Activated CD8-positive, alpha-beta memory T cell treated with anti-CD3 and anti-CD28 coated beads for 1 hour (primary cell): Measurements from ENCODE around the gene SMIM11.
"Not testable (repeated sequence)": the region's sequence is repeated elsewhere in the genome, so short reads cannot be mapped to it uniquely, and the experiment has no call there.

Experiments used
- DNase-seq, 2 donors: peaks; one replicate each; pipeline ENCODE4 v3.0.0-alpha.2; 2020; ENCODE audit warnings: low read depth in 1 of 2; ENCODE audit errors: extremely low read depth in 1 of 2

The SMIM11 gene

GRCh38 chr21:34374940-34375618, at the start of gene SMIM11:
Gene SMIM11 (plus strand): TSS chr21:34375507. CDS start chr21:34379505, 3,998 bp downstream.
- not testable (repeated sequence) for DNase-seq

GRCh38 chr21:34330055-34330454, 45.3 kb upstream of the SMIM11 start:
- DNase-seq, result no peak

DNA sequence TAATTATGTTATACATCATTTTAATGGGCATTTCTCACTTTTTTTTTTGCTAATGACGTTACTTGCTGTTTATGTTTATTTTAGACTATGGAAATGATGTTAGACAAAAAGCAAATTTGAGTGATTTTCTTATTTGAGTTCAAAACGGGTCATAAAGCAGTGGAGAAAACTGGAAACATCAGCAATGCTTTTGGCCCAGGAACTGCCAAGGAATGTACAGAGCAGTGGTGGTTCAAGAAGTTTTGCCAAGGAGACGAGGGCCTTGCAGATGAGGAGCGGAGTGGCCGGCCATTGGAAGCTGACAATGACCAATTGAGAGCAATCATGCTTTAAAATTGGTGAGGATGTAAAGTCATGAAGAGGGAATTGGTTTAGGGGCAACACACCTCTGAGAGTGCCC, 43.6 kb upstream of the SMIM11 start:
- DNase-seq, result no peak

GRCh38 chr21:34332347-34332746, 43.0 kb upstream of the SMIM11 start:
- no peak for DNase-seq

GRCh38 chr21:34333121-34333739, 42.1 kb upstream of the SMIM11 start:
- DNase-seq, result no peak

- no peak for DNase-seq
Observed at GRCh38 chr21:34335316-34335715, 40.0 kb upstream of the SMIM11 start.

GRCh38 chr21:34336245-34336644, 39.1 kb upstream of the SMIM11 start:
- no peak for DNase-seq

DNA sequence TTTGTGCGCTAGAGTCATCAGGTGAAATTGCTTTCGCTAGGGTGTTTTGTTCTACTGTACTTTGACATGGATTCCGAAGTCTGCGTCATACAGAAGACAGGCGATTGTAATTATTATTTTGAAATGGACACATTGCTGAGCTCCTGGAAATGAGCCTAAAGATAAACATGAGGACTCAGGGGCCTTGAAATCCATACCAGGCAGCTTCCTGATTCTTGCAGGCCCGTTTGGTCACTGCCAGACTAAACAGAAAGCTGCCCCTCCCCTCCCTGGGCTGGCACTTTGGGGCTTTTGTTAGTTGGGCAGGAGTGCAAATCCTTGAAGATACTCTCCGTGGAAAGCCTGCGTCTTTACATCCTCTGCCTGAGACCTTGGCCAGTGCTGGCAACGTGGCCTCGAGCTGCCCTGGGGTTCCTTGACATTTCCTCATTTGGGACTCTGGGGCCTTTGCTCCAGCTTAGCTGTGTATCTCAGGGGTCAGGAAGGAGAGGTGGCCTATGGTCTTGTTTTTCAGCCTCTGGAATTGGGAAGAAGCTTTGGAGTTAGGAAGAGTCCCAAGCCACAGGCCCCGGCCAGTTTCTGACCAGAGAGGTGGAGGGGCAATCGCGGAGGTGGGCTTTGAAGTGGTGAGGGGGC, 38.4 kb upstream of the SMIM11 start:
- DNase-seq, result no peak

DNA sequence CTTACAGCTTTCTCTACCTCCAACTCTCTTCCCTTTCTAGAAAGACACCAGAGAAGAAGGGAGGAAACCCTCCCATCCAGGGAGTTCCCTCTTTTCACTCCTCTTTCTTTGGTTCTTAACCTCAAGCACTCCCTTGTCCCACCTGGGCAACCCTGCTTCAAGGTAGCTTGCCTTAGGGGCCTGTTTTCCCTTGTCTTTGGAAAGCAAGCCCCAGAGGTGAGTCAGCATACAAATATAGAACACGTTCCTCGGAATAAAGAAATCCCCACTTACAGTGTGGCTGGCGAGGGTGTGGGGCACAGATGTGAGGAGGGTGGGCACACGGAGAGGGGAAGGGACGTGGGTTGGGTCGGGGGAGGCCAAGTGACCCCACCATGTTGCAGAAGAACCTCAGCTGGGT, 37.6 kb upstream of the SMIM11 start:
- DNase-seq, result no peak

GRCh38 chr21:34338226-34338625, 37.1 kb upstream of the SMIM11 start:
- DNase-seq, result no peak

DNA sequence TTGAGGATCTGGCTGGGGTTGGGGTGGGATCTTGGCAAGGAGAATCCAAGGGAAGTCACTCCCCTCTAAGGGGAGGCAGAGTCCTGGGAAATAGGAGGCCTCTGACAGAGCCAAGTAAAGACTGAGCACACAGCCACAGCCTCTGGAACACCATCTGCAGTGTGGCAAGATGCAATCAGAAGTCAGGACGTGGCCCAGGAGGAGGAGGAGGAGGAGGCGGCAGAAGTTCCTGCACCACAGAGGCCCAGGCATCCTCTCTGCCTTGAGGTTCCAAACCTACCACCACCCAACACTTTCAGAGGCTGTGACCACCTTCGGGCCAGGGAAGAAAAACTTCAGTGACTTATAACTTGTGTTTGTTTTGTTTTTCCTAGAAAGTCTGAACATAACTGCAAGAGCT, 35.2 kb upstream of the SMIM11 start:
- no peak for DNase-seq

DNA sequence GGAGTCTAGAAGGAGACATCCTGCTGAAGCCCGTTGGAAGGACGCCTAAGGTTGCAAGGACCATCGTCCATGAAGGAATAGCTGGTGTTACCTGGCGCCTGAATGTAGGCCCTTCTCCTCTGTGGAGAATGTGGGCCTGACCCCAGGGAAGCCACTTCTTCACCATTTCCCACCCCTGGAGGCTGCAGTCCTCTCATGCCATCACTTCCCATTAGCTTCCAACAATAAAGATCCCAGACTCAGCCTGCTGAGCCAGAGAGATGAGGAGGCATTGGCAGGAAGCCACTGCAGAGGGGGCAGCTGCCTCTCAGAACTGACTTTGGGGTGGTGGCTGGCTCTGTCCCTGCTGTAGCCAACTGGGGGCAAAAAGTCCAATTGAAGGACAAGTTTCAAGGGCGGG, 32.8 kb upstream of the SMIM11 start:
- DNase-seq, result no peak

GRCh38 chr21:34343347-34343746, 32.0 kb upstream of the SMIM11 start:
- no peak for DNase-seq

GRCh38 chr21:34343838-34344381, 31.4 kb upstream of the SMIM11 start:
- no peak for DNase-seq

GRCh38 chr21:34344584-34344983, 30.7 kb upstream of the SMIM11 start:
- DNase-seq, result no peak

GRCh38 chr21:34345091-34345871, 30.0 kb upstream of the SMIM11 start:
- DNase-seq, result no peak

DNA sequence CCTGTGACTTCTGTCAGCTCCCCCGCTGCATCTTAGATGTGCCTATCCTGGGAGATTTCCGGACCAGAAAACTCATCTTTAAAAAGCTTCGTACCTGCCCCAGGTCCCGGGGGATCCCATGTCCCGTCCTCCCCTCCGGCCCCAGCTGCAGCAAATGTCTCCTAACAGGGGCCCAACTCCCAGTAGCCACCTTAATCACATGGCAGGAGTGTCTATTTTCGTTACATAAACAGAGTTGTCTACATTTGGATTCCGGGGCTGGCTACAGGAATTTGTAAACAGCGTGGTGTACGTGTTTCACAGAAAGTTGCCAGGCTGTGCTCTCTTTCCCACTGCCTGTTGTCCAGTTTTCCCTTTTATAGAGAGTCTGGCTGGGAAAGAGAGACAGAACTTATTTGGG, 29.4 kb upstream of the SMIM11 start:
- no peak for DNase-seq

DNA sequence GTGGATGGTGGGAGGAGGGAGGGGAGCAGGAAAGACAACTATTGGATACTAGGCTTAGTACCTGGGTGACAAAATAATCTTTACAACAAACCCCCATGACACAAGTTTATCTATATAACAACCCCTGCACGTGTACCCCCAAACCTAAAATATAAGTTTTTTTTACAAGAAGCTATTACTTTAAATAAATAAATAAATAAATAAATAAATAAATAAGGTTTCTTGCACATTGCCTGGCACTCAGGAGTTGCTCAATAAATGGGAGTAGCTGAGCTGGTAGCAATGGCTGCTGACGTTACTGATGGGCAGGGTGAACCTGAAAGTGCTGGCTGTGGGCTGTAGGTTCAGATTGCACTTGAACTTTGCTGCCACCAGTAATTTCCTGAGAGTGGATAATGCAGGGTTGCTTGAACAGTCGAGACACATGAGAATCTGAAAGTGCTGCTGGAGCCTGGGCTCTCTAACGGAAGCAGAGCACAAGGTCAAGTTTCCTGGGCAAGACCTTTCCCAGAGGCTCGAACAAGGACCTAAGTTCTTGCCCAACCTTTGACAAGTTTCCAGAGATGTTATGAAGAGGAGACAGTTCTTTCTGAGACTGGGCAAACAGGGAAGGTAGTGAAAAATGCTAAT, 26.3 kb upstream of the SMIM11 start:
- DNase-seq, result no peak

DNA sequence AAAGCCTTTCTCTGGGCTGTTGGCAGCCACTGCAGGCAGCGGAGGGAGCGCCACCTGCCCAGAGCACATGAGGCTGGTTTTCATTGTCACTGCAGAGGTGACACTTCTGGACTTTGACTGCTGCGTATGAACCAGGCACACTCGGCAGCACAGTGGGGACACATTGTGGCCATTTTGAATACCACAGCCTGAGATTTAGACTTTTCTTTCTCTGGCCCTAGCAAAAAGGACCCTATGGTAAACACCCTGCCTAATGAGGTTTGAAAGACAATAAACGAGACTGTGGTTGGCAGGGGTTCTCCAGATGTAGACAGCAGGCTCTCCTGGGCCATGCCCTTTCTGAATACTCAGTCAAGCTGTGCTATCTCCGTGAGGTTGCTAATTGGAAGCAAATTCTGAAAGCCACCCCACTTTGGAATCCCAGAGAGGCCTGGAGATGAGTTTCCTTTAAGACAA, 23.5 kb upstream of the SMIM11 start:
- DNase-seq, result no peak

DNA sequence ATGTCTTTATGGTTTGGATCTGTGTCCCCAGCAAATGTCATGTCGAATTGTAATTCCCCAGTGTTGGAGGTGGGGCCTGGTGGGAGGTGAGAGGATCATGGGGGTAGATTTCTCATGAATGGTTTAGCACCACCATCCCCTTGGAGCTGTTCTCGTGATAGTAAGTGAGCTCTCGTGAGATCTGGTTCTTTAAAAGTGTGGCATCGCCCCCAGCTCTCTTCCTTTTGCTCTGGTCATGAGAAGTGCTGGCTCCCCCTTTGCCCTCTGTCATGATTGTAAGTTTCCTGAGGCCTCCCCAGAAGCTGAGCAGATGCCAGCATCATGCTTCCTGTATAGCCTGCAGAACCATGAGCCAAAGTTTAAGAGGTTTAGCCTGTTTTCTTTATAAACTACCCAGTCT, 22.8 kb upstream of the SMIM11 start:
- DNase-seq, result no peak

- no peak for DNase-seq
Observed at GRCh38 chr21:34353182-34353581, 22.1 kb upstream of the SMIM11 start.
